RCC 7860 (cell line): ENCODE results near the gene ARHGEF26.

Experiments used
- DNase-seq: peaks from one replicate; pipeline ENCODE4 v3.0.0-alpha.2; 2015; ENCODE audit warnings: low spot score
- FAIRE-seq: peaks from 2 replicates; lab custom pipeline; 2012; peaks lifted over from hg19 to GRCh38; lab: Jason Lieb, UNC

ARHGEF26 gene

GRCh38 chr3:154193000-154193615, 71.9 kb downstream of the ARHGEF26 start:
- DNase-seq, result no peak
- no peak for FAIRE-seq

GRCh38 chr3:154194877-154195276, 73.7 kb downstream of the ARHGEF26 start:
- DNase-seq (no peak), FAIRE-seq (no peak)

DNA sequence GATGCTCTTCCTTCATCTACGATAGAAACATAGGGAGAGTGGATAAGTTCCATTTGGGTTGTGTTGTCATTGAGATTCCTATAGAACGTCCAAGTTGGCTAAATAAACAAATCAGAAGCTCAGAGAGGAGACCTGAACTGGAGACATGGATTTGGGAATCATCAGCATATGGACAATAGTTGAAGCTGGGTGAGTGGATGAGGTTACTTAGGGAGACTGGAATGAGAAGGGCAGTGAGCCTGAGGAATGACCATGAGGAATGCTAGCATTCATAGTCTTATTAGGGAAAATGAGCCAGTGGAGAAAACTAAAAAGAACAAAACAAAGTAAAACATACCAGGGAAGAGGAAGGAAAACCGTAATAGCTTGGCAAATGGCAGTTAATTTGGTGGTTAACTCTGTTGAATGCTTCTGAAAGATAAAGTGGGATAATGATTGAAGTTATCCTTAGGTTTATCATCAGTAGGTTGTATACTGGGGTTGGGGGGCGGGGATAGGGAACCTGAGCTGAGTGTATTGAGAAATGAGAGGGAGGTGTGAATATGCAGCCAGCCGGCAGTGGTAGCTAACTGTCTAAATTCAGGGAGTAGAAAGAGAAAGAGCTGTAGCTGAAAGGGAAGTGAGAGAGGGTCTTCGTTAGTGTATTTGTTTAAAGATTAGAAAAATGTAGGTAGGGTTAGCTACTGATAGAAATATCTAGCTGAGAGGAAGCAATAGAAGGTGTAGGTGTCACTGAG, 74.6 kb downstream of the ARHGEF26 start:
- no peak for DNase-seq
- no peak for FAIRE-seq

- DNase-seq, result no peak
- no peak for FAIRE-seq
These were observed 76.6 kb downstream of the ARHGEF26 start for GRCh38 chr3:154197751-154198150.

- FAIRE-seq (no peak), DNase-seq (no peak)
These were observed 88.3 kb downstream of the ARHGEF26 start for GRCh38 chr3:154209499-154209898.

- no peak for DNase-seq
- FAIRE-seq, result no peak
These were observed 89.8 kb downstream of the ARHGEF26 start for GRCh38 chr3:154210986-154211385.

DNA sequence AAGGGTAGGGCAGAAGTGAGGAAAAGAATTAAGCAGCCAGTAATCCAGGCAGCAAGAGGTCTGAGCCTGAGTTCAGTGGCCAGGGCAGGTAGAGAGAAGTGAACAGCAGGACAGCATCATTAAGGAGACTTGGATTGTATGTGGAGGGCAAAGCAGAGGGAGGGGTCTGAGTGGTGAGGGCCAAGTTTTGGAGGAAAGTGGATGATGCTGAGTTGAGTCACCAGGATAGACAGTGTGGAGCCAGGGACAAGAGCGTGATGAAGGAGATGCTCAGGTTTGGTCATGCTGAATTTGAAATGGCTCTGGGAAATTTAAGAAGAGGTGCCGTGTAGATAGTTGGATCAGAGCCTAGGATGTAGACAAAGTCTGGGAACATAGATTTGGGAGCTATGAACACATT, 93.1 kb downstream of the ARHGEF26 start:
- DNase-seq (no peak), FAIRE-seq (no peak)

DNA sequence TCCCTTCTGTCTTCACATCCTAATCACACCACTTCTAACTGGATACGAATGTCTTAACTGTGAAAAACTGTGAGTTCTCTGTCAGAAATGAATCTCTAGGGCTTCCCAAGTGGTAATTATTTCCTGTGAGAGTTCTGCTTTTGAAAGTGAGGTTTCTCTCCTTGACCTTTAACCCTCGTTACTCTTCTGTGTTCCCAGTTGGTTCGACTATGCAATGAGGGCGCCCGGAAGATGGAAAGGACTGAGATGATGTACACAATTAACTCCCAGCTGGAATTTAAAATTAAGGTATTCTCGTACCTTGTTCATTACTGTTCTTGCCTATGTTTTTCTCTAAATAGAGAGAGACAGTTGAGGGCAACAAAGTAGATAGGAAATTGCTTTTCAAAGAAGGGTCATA, 96.5 kb downstream of the ARHGEF26 start:
- FAIRE-seq (no peak), DNase-seq (no peak)

DNA sequence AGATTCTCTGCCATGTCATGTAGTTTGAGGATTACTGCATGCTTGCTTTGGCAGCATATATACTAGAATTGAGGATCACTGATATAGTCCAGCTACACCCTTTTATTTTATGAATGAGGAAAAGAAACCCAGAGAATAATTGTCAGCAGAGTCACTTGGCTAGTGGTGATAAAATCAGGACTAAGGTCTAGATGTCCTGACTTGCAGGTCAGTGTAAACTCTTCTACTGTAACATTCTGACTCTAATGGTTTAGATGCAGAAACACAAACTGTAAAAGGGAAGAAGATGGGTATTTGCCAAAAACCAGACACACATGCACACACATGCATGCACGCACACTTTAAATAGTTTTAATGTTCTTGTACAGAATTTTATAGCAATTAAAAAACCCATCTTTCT, 97.5 kb downstream of the ARHGEF26 start:
- FAIRE-seq (no peak), DNase-seq (no peak)

GRCh38 chr3:154220462-154220861, 99.3 kb downstream of the ARHGEF26 start:
- no peak for DNase-seq
- FAIRE-seq, result no peak

DNA sequence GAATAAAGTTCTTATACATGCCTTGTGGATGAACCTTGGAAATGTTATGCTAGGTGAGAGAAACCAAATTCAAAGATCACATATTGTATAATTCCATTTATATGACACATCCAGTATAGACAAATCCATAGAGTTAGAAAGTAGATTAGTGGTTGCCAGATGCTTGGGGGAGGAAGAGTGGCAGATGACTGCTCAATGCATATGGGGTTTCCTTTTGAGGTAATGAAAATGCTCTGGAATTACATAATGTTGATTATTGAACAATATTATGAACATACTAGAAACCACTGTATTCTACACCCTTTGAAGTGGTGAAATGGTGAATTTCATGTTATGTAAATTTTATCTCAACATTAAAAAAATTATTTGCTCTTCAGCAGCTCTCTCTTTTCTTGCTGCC, 102.3 kb downstream of the ARHGEF26 start:
- DNase-seq (no peak), FAIRE-seq (no peak)

DNA sequence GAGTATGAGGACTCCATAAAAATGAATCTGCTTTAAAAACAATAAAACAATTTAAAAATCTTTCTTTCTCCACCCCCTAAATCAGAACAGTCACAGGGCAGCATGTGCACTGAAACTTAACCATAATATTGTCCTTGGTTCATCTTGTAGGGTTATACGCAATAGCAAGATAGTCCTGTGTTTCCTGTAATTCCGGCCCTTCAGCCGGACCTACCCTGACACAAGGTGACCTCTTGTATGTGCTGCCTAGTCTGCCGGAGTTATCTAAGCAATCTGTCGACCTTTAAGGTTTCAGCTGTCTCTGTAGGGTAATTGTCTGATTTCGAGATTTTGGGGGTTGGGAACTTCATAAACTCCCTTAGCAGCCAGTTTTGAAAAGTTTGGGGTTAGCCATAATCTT, 103.2 kb downstream of the ARHGEF26 start:
- FAIRE-seq (no peak), DNase-seq (no peak)

- DNase-seq, result no peak
These were observed 103.7 kb downstream of the ARHGEF26 start for GRCh38 chr3:154224866-154225265.

DNA sequence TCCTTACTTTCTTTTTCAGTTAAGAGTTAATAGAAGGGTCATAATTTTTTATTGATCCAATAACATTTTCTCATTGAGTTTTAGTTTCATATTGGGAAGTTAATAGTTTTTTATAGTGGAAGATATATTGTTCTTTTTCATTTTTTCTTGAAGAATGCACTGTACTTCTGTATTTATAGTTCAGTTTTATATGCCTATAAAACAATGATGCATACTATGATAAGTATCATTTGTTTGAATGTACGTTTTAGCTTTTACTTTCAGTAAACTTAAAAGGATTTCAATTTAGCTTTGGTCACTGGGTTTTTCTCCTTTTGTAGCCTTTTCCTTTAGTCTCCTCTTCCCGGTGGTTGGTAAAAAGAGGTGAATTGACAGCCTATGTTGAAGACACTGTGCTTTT, 104.3 kb downstream of the ARHGEF26 start:
- FAIRE-seq (no peak), DNase-seq (no peak)

More at GRCh38 chr3:154224866-154225265, 103.7 kb downstream of the ARHGEF26 start:
- no peak for FAIRE-seq

- no peak for DNase-seq
- FAIRE-seq, result no peak
These were observed 106.3 kb downstream of the ARHGEF26 start for GRCh38 chr3:154227531-154227930.

GRCh38 chr3:154228561-154229216, 107.5 kb downstream of the ARHGEF26 start:
- FAIRE-seq (no peak), DNase-seq (no peak)

DNA sequence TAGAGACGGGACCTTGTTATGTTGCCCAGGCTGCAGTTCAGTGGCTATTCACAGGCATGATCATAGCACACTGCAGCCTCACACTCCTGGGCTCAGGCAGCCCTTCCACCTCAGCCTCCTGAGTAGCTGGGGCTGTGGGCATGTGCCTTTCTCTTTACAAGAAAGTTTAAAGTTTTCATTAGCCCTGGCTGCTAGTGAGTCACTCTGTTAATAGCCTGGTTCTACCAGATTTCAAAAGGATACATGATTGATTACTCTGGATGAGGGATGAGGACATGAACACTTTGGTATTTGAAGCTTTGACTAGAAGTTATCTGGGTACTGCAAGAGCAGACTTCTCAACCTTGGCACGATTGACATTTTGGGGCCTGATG, 108.0 kb downstream of the ARHGEF26 start:
- FAIRE-seq, result no peak
- DNase-seq, result no peak

DNA sequence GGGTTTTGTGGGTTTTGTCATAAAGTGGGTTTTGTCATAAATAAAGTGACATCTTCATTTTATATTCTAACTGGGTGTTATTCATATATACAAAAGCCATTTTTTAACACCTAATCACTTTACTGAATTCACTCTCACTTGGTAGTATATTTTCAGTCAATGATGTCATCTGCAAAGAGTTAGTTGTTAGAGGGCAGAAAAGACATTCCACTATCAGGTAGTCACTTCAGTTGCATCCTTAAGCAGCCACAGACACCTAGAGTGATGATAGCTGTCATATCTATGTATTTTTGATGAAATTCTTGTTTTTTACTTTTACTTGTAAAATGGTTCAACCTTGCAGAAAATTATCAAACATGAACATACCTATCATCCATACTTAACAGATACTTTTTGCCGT, 114.1 kb downstream of the ARHGEF26 start:
- DNase-seq (no peak), FAIRE-seq (no peak)

GRCh38 chr3:154236331-154236730, 115.1 kb downstream of the ARHGEF26 start:
- DNase-seq, result no peak
- no peak for FAIRE-seq

DNA sequence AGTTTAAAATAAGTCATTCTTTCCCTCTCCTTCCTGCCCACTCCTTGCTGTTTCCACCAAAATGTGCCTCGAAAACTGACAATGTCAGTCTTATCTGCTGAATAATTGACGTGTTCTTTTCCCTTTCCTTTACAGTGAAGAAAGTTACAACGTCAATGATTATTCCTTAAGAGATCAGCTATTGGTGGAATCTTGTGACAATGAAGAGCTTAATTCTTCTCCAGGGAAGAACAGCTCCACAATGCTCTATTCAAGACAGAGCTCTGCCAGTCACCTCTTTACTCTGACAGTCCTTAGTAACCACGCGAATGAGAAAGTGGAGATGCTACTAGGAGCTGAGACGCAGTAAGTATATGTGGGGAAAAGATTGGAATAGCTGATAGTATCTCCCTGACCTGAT, 119.0 kb downstream of the ARHGEF26 start:
- no peak for DNase-seq
- FAIRE-seq, result no peak

GRCh38 chr3:154241496-154241895, 120.3 kb downstream of the ARHGEF26 start:
- no peak for DNase-seq
- no peak for FAIRE-seq

DNA sequence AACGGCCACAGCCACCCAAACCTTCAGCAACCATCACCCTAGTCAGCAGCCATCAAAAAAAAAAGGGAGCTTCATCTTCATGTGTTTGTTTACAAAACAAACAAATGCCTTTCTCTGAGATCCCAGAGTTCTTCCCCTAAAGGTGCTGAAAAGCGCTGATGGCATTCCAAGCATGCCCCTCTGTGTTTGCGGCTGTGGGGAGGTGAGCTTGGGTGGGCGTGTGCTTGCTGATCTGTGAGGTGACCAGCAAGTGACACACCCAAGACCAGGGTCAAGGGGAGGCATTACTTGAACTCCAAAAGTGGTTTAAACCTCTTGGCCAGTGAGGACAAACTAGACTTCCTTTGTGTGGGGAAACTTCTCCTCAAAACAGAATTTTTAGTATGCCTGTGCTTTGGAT, 121.6 kb downstream of the ARHGEF26 start:
- DNase-seq (no peak), FAIRE-seq (no peak)
